GM12874 (cell line): ENCODE results near the gene ZFAND3.

Source experiments
- CTCF ChIP-seq: IDR thresholded peaks from 2 replicates; pipeline ENCODE4 v1.5.1; 2011; ENCODE audit warnings: low read depth, mild to moderate bottlenecking, control low read depth, low read length, moderate library complexity; ENCODE audit not compliant: insufficient read depth

The ZFAND3 gene

GRCh38 chr6:37984578-37984977 lies 165.1 kb downstream of the ZFAND3 start:
- TF ChIP-seq CTCF: no peak

- TF ChIP-seq CTCF: no peak
Measured at GRCh38 chr6:37985355-37985754, 165.8 kb downstream of the ZFAND3 start.

GRCh38 chr6:37987018-37987417 lies 167.5 kb downstream of the ZFAND3 start:
- no peak for TF ChIP-seq CTCF

GRCh38 chr6:37987559-37987958 lies 168.0 kb downstream of the ZFAND3 start:
- no peak for TF ChIP-seq CTCF

GRCh38 chr6:37988127-37988526 lies 168.6 kb downstream of the ZFAND3 start:
- TF ChIP-seq CTCF: no peak

GRCh38 chr6:37988696-37989095 lies 169.2 kb downstream of the ZFAND3 start:
- TF ChIP-seq CTCF: no peak

GRCh38 chr6:37990762-37991525 lies 171.4 kb downstream of the ZFAND3 start:
- TF ChIP-seq CTCF: no peak
